PC-9 (cell line): Measurements from ENCODE around the gene ITGA8. TPM values are rescaled to one million over a fixed set of nuclear protein-coding genes. Genes with fewer than 3 reads are reported as not detected.

ENCODE experiments used
- BruUV-seq: library from RNA; stranded (reverse); fragments of 400-500 nt; replicated peaks from 2 replicates; lab custom pipeline; 2021; lab: Mats Ljungman, UMichigan
- CTCF ChIA-PET: fragments of 300-600 bp; sonication (Branson Sonifier 250); formaldehyde crosslinking; loops from one replicate; lab custom pipeline; 2022; ENCODE audit warnings: antibody characterized with exemption; lab: Charles Lee
- POLR2A ChIA-PET: fragments of 300-600 bp; sonication (Branson Sonifier 250); formaldehyde crosslinking; loops from one replicate; lab custom pipeline; 2022; ENCODE audit warnings: antibody characterized with exemption; ENCODE audit not compliant: unreplicated experiment; lab: Charles Lee
- DNase-seq, 2 experiments: peaks; one replicate each; pipeline versions ENCODE4 v3.0.0 to v3.0.0-alpha.2; 2015 to 2022; ENCODE audit warnings: mixed read lengths in 1 of 2
- H2AFZ ChIP-seq: fragments of 200-600 bp; sonication (generic); 2 replicates; pipeline ENCODE4 v1.8.1; 2017; ENCODE audit warnings: antibody characterized with exemption
- H3F3A ChIP-seq: fragments of 200-600 bp; sonication (generic); 2 replicates; pipeline ENCODE4 v1.8.1; 2017; ENCODE audit warnings: antibody characterized with exemption, mild to moderate bottlenecking, low read depth; ENCODE audit not compliant: insufficient read depth
- H3K27ac ChIP-seq: fragments of 200-600 bp; sonication (generic); 2 replicates; pipeline ENCODE4 v1.6.1; 2016; ENCODE audit warnings: mixed run types
- H3K27me3 ChIP-seq: fragments of 200-600 bp; sonication (generic); 2 replicates; pipeline ENCODE4 v1.6.1; 2016; ENCODE audit warnings: low read depth, mixed run types; ENCODE audit not compliant: insufficient read depth
- H3K36me3 ChIP-seq: fragments of 200-600 bp; sonication (generic); 2 replicates; pipeline ENCODE4 v1.6.1; 2016; ENCODE audit warnings: low read depth, mixed run types
- H3K4me1 ChIP-seq: fragments of 200-600 bp; sonication (generic); replicated peaks from 2 replicates; pipeline ENCODE4 v1.6.1; 2016; ENCODE audit warnings: mixed run types; ENCODE audit not compliant: insufficient read depth
- H3K4me2 ChIP-seq: fragments of 200-600 bp; sonication (generic); 2 replicates; pipeline ENCODE4 v1.6.1; 2017; ENCODE audit warnings: mixed run types
- H3K4me3 ChIP-seq: fragments of 200-600 bp; sonication (generic); 2 replicates; pipeline ENCODE4 v1.6.1; 2016; ENCODE audit warnings: mixed run types
- H3K79me2 ChIP-seq: fragments of 200-600 bp; sonication (generic); 2 replicates; pipeline ENCODE4 v1.6.1; 2017; ENCODE audit warnings: low read depth, mixed run types
- H3K9me2 ChIP-seq: fragments of 200-600 bp; sonication (generic); 2 replicates; pipeline ENCODE4 v1.8.1; 2017; ENCODE audit warnings: mild to moderate bottlenecking; ENCODE audit not compliant: insufficient read depth
- H3K9me3 ChIP-seq: fragments of 200-600 bp; sonication (generic); 2 replicates; pipeline ENCODE4 v1.8.1; 2016; ENCODE audit warnings: low read depth; ENCODE audit not compliant: insufficient read depth
- H4K20me1 ChIP-seq: fragments of 200-600 bp; sonication (generic); 2 replicates; pipeline ENCODE4 v1.8.1; 2017; ENCODE audit not compliant: insufficient read depth
- EZH2 ChIP-seq: fragments of 200-600 bp; sonication (generic); IDR thresholded peaks from 2 replicates; pipeline ENCODE4 v1.8.0; 2017; ENCODE audit warnings: antibody characterized with exemption, low read depth
- intact Hi-C: fragments of 100-400 bp; cut with micrococcal nuclease; formaldehyde crosslinking; loops from one replicate; pipeline ENCODE4 v1.10.0; 2022; ENCODE audit not compliant: unreplicated experiment
- total RNA-seq: library from RNA; stranded (reverse); gene quantifications from 2 replicates; pipeline ENCODE4 v1.2.3, GENCODE V29; 2021
- TF ChIP-seq, protein P1 (sequence below): fragments of 200-600 bp; sonication (generic); conservative IDR thresholded peaks from 2 replicates; pipeline ENCODE4 v1.6.1; 2017; ENCODE audit warnings: mixed run types, antibody characterized with exemption, mild to moderate bottlenecking, moderate library complexity

Gene ITGA8
- total RNA-seq, 1 experiment from 2014 or later = not detected

DNA sequence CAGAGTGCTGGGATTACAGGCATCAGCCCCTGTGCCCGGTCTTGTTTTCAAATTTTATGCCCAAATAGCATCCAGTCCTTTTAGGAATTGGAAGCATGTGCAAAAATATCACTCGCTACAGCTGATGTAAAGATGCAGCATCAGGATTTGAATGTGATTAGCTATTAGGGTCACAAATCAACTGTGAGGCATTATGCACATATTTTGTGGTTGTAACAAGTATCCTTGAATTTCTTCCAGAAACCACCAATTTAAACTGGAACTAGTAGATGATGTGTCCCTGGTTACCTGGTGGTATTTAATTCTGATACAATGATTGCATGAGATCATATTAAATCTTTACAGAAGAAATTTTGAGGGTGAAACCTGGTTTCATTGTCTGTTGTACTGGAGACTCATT, 41.0 kb upstream of the ITGA8 start:
- Histone ChIP-seq H3K27me3 (peaks cover 25% of the 10 kb centered on the region; the same call in 1 of the 2 replicates), H3K4me1 (no peaks in the 10 kb centered on the region), H3K36me3 (no peaks in the 10 kb centered on the region), H3K9me2 (no peaks in the 10 kb centered on the region), H3K9me3 (no peaks in the 10 kb centered on the region), H3F3A (no peaks in the 10 kb centered on the region), H3K4me3 (no peak overlapping the region), H4K20me1 (no peaks in the 10 kb centered on the region), H3K27ac (no peak overlapping the region), H2AFZ (no peak overlapping the region), H3K79me2 (no peaks in the 10 kb centered on the region), H3K4me2 (no peak overlapping the region)
- intact Hi-C loops = no loop called here
- POLR2A ChIA-PET = no interaction called here
- no peak for DNase-seq
- no peak for TF ChIP-seq EZH2
- TF ChIP-seq, protein P1, sequence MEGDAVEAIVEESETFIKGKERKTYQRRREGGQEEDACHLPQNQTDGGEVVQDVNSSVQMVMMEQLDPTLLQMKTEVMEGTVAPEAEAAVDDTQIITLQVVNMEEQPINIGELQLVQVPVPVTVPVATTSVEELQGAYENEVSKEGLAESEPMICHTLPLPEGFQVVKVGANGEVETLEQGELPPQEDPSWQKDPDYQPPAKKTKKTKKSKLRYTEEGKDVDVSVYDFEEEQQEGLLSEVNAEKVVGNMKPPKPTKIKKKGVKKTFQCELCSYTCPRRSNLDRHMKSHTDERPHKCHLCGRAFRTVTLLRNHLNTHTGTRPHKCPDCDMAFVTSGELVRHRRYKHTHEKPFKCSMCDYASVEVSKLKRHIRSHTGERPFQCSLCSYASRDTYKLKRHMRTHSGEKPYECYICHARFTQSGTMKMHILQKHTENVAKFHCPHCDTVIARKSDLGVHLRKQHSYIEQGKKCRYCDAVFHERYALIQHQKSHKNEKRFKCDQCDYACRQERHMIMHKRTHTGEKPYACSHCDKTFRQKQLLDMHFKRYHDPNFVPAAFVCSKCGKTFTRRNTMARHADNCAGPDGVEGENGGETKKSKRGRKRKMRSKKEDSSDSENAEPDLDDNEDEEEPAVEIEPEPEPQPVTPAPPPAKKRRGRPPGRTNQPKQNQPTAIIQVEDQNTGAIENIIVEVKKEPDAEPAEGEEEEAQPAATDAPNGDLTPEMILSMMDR = no peak
- no TSS peak for BruUV-seq
- CTCF ChIA-PET = no interaction called here

DNA sequence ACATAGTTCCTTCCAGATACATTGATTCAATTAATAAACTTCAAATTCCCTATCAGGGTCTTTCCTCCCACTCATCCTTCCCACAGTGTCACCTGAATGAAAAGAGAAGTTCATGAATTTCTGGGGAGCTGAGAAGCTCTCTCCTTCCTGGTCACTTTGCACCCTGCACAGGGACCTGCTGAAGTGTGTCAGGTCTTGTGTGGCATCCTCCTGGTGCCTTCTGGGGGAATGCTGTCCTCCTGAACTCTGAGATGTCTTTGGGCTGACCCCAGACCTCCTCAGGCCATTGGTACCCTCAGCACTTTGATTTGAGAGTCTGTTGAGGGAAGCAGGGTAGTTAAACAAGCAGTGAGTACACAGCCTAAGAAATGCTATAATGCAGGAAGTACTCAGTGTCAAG, 39.5 kb upstream of the ITGA8 start:
- no peaks in the 10 kb centered on the region for H3K36me3 ChIP-seq
- intact Hi-C loops = no loop called here
- H3K4me2 ChIP-seq = no peak overlapping the region
- no peaks in the 10 kb centered on the region for H3F3A ChIP-seq
- TF ChIP-seq, protein P1 = no peak
- no peaks in the 10 kb centered on the region for H3K9me2 ChIP-seq
- peaks cover 36% of the 10 kb centered on the region; the same call in 1 of the 2 replicates for H3K27me3 ChIP-seq
- no peaks in the 10 kb centered on the region for H3K79me2 ChIP-seq
- ChIA-PET POLR2A (no interaction called here), CTCF (no interaction called here)
- no peak for DNase-seq
- H3K4me1 ChIP-seq = no peaks in the 10 kb centered on the region
- H3K4me3 ChIP-seq = no peak overlapping the region
- no TSS peak for BruUV-seq
- no peaks in the 10 kb centered on the region for H4K20me1 ChIP-seq
- H2AFZ ChIP-seq = no peak overlapping the region
- no peak overlapping the region for H3K27ac ChIP-seq
- H3K9me3 ChIP-seq = no peaks in the 10 kb centered on the region

DNA sequence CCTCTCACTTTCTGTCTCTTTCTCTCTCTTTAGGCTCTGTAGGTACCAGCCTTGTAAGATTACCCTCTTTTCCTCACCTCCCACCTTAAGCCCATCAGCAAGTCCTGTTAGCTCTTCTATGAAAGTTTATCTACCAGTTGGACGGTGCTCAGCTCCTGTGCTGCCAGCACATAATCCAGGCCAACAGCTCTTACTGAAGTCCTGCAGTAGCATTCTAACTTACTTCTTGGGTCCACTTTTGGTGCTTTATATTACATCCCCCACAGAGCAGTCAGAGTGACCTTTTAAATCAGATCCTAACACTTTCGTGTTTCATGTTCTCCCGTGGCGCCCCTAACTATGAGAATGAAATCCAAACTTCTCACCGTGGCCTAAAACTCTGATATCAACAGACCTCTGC, 38.9 kb upstream of the ITGA8 start:
- DNase-seq = no peak
- Histone ChIP-seq H3K4me3 (no peak overlapping the region), H3K4me1 (no peaks in the 10 kb centered on the region), H3K9me3 (no peaks in the 10 kb centered on the region), H3K79me2 (no peaks in the 10 kb centered on the region), H3K27ac (no peak overlapping the region), H3F3A (no peaks in the 10 kb centered on the region), H2AFZ (no peak overlapping the region), H3K4me2 (no peak overlapping the region), H3K27me3 (peaks cover 40% of the 10 kb centered on the region; the same call in 1 of the 2 replicates), H4K20me1 (no peaks in the 10 kb centered on the region), H3K9me2 (no peaks in the 10 kb centered on the region), H3K36me3 (no peaks in the 10 kb centered on the region)
- intact Hi-C loops = no loop called here
- CTCF ChIA-PET = no interaction called here
- POLR2A ChIA-PET = no interaction called here
- BruUV-seq = no TSS peak
- no peak for TF ChIP-seq EZH2
- TF ChIP-seq, protein P1 = no peak
